ENCODE measurements around the gene ATP6V0A1. TPM values are rescaled to one million over a fixed set of nuclear protein-coding genes. Genes with fewer than 3 reads are reported as not detected.
A peak's percentile ranks its signal among the peaks of the same experiment; 100 is the strongest.

ATP6V0A1 gene
- total and polyA plus RNA-seq, 2 of the 4 experiments (the other 2 are of a cell fraction), result 18.8 to 34.0 TPM

DNA sequence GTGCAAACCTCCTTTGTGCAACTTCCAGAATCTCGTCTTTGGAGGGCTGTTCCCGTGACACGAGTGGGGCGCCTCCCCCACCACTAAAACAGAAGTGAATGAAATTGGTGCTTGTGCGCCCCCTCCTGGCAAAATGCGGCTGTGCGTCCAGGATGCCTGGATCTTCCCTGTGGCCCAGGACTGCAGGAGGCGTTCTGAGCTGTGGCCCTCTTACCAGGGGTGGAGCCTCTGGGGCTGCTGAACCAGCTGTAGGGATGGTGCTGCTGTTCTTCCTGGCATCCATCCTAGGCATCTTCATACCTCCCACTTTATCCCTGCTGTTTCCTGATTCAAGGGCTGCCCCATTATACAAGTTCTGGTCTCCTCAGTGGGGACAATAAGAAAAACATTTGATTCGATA lies 58.8 kb downstream of the ATP6V0A1 start:
- H3K27me3 ChIP-seq (ENCODE audit: control insufficient read depth, insufficient read depth, low read length), result no peaks in the 10 kb centered on the region
- peak overlapping the region; percentile 100 for H4K91ac ChIP-seq (ENCODE audit: insufficient read depth, low read depth, low read length)
- peaks cover 2% of the 10 kb centered on the region; the same call in 1 of the 2 replicates for H3K36me3 ChIP-seq (ENCODE audit: control insufficient read depth, insufficient read depth, low read length)
- peaks cover 71% of the 10 kb centered on the region for H3K4me1 ChIP-seq (ENCODE audit: control insufficient read depth, insufficient read depth, low read length)
- ChIA-PET POLR2A (ENCODE audit: unreplicated experiment) (interaction anchor here (4.2 kb wide), 1 partner anchor 95 kb away, joined by 17 read pairs; the partner anchor contains the start of gene CAVIN1), CTCF (interaction anchor here (0.5 to 2.8 kb wide), 9 partner anchors 10 to 551 kb away, joined by 3 to 14 read pairs (median 4); partner anchors contain the start of gene CAVIN1)
- peaks cover 9 to 60% of the 10 kb centered on the region in 2 experiments; a peak in 3 of 4 replicates for H3K79me1 ChIP-seq (ENCODE audit: low read depth in 1 of 2, low read length in 2 of 2)
- H3K9me3 ChIP-seq (ENCODE audit: control insufficient read depth, insufficient read depth, low read length), result no peaks in the 10 kb centered on the region
- BruUV-seq (replicated peaks), result no TSS peak
- dilution Hi-C loops (cut with HindIII; ENCODE audit: low sequenced_read_pairs, unreplicated experiment), result no loop called here
- H3K14ac ChIP-seq (replicated peaks; ENCODE audit: low read depth, low read length), result peak overlapping the region; percentile 99
- peak overlapping the region; percentile 99 for H2AK5ac ChIP-seq (ENCODE audit: low read depth, low read length)
- TF ChIP-seq SMC3 (IDR thresholded peaks at IDR 0.05; ENCODE audit: low read depth, low read length) (peak; percentile 86), NFE2L2 (IDR thresholded peaks at IDR 0.05; ENCODE audit: low read depth, low read length) (no peak), RAD21 (IDR thresholded peaks at IDR 0.05; ENCODE audit: low read length) (peak; percentile 90), FOS (IDR thresholded peaks at IDR 0.05; ENCODE audit: low read depth, low read length) (no peak), MAZ (IDR thresholded peaks at IDR 0.05; ENCODE audit: borderline replicate concordance, low read depth, low read length) (no peak), POLR2A (IDR thresholded peaks at IDR 0.05; ENCODE audit: low read depth, low read length) (no peak), RCOR1 (IDR thresholded peaks at IDR 0.05; ENCODE audit: insufficient replicate concordance, low read length) (no peak), MAFK (IDR thresholded peaks at IDR 0.05; ENCODE audit: low read depth, low read length) (no peak)
- TF ChIP-seq, protein P1, sequence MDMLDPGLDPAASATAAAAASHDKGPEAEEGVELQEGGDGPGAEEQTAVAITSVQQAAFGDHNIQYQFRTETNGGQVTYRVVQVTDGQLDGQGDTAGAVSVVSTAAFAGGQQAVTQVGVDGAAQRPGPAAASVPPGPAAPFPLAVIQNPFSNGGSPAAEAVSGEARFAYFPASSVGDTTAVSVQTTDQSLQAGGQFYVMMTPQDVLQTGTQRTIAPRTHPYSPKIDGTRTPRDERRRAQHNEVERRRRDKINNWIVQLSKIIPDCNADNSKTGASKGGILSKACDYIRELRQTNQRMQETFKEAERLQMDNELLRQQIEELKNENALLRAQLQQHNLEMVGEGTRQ (IDR thresholded peaks at IDR 0.05; ENCODE audit: low read depth, low read length), result peak; percentile 40; the same call in 1 of the 2 replicates
- TF ChIP-seq, protein P2, sequence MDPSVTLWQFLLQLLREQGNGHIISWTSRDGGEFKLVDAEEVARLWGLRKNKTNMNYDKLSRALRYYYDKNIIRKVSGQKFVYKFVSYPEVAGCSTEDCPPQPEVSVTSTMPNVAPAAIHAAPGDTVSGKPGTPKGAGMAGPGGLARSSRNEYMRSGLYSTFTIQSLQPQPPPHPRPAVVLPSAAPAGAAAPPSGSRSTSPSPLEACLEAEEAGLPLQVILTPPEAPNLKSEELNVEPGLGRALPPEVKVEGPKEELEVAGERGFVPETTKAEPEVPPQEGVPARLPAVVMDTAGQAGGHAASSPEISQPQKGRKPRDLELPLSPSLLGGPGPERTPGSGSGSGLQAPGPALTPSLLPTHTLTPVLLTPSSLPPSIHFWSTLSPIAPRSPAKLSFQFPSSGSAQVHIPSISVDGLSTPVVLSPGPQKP (IDR thresholded peaks at IDR 0.05; ENCODE audit: borderline replicate concordance, low read depth, low read length), result no peak
- TF ChIP-seq, protein P3, sequence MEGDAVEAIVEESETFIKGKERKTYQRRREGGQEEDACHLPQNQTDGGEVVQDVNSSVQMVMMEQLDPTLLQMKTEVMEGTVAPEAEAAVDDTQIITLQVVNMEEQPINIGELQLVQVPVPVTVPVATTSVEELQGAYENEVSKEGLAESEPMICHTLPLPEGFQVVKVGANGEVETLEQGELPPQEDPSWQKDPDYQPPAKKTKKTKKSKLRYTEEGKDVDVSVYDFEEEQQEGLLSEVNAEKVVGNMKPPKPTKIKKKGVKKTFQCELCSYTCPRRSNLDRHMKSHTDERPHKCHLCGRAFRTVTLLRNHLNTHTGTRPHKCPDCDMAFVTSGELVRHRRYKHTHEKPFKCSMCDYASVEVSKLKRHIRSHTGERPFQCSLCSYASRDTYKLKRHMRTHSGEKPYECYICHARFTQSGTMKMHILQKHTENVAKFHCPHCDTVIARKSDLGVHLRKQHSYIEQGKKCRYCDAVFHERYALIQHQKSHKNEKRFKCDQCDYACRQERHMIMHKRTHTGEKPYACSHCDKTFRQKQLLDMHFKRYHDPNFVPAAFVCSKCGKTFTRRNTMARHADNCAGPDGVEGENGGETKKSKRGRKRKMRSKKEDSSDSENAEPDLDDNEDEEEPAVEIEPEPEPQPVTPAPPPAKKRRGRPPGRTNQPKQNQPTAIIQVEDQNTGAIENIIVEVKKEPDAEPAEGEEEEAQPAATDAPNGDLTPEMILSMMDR (conservative IDR thresholded peaks at IDR 0.05; ENCODE audit: low read depth, low read length), result peak; percentile 99
- H2AK9ac ChIP-seq (replicated peaks; ENCODE audit: low read depth, low read length, poor library complexity), result peak overlapping the region; percentile 12
- peak; percentile 92 for DNase-seq
- in situ Hi-C loops (cut with MboI; ENCODE audit: low sequenced_read_pairs), result no loop called here
- ATAC-seq (ENCODE audit: low read depth), result peak; percentile 51
- H2BK20ac ChIP-seq (ENCODE audit: low read depth, low read length), result peak overlapping the region; percentile 99
- H3K27ac ChIP-seq (ENCODE audit: insufficient read depth, low read length), result peak overlapping the region; percentile 99
- peak overlapping the region; percentile 99 for H2BK5ac ChIP-seq (ENCODE audit: low read depth, low read length, poor library complexity, severe bottlenecking)
- peak overlapping the region; percentile 100 for H2BK120ac ChIP-seq (ENCODE audit: low read depth, low read length)
- peak overlapping the region; percentile 95; the same call in 1 of the 2 replicates for H3K18ac ChIP-seq (ENCODE audit: low read depth, low read length)
- H3K56ac ChIP-seq (ENCODE audit: extremely low read depth, insufficient read depth, low read length), result peak overlapping the region; percentile 97
- H3K23ac ChIP-seq (ENCODE audit: low read depth, low read length), result peak overlapping the region; percentile 97; the same call in 1 of the 2 replicates
- H4K20me1 ChIP-seq (ENCODE audit: insufficient read depth, low read length), result no peaks in the 10 kb centered on the region; the same call in 1 of the 2 replicates
- peak overlapping the region; percentile 100 for H3K4ac ChIP-seq (ENCODE audit: low read depth, low read length)
- peak overlapping the region; percentile 98 to 100 for H4K8ac ChIP-seq (ENCODE audit: low read depth in 2 of 2, low read length in 2 of 2)
- peak overlapping the region; percentile 57; the same call in 1 of the 2 replicates for H3K9ac ChIP-seq (ENCODE audit: low read depth, low read length)
- H2AFZ ChIP-seq (replicated peaks; ENCODE audit: low read length, poor library complexity), result peak overlapping the region; percentile 62
- 0% methylated on average over 2 of the region's 9 CpGs; no CpG with 5 or more reads in 1 of the 2 experiments for WGBS, 2 experiments (ENCODE audit: extremely low coverage in 2 of 2, insufficient read length in 1 of 2)
- H4K5ac ChIP-seq (ENCODE audit: low read depth, low read length), result peak overlapping the region; percentile 97; the same call in 1 of the 2 replicates
- H2BK15ac ChIP-seq (ENCODE audit: low read depth, low read length), result peak overlapping the region; percentile 99
- peaks cover 37% of the 10 kb centered on the region for H3K9me1 ChIP-seq (ENCODE audit: insufficient read depth, low read length)
- no peak overlapping the region for H3K4me2 ChIP-seq (ENCODE audit: low read depth, low read length)
- intact Hi-C loops (cut with micrococcal nuclease), result loop anchor here (2.0 to 5.0 kb wide), 3 partner anchors 89 to 195 kb away; no protein-coding TSS in a partner anchor
- H3K4me3 ChIP-seq (ENCODE audit: insufficient read depth, low read depth, low read length), result no peak overlapping the region

Data from IMR-90 (cell line).